ENCODE data around the gene ZNF789.

ZNF789 gene

DNA sequence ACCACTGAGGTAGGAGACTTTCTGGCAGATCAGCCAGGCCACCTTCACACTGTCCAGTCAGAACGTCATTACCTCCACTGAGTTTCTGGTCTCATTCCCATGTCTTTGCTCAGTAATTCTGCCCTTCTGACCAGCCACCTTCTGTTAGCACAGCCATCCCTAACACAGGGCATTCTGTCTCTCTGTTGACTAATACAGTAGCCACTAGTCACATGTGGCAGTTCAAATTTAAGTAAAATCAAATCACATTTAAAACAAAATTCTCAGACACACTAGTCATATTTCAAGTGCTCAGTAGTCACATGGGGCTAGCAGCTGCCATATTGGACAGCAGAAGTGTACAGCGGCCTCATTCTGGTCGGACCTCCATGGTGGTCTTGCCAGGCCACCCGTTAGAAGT, 26.6 kb upstream of the ZNF789 start:
- H3K9ac ChIP-seq (ENCODE audit: low read depth, low read length, poor library complexity, severe bottlenecking) = no peak overlapping the region
- H4K20me1 ChIP-seq (ENCODE audit: insufficient read depth, low read length, poor library complexity, severe bottlenecking) = peaks cover 4% of the 10 kb centered on the region
- no peaks in the 10 kb centered on the region for H3K27me3 ChIP-seq (ENCODE audit: insufficient read depth, low read length, poor library complexity, severe bottlenecking)
- peaks cover 19% of the 10 kb centered on the region; the same call in 1 of the 2 replicates for H3K79me2 ChIP-seq (ENCODE audit: insufficient read depth, low read length)
- no peak overlapping the region for H3K4me2 ChIP-seq (ENCODE audit: low read depth, low read length, poor library complexity, severe bottlenecking)
- no peak overlapping the region for H2AFZ ChIP-seq (ENCODE audit: low read length)
- no peaks in the 10 kb centered on the region for H3K9me2 ChIP-seq (replicated peaks; ENCODE audit: low read depth, low read length)
- no peak for TF ChIP-seq EZH2phosphoT487 (IDR thresholded peaks at IDR 0.05; ENCODE audit: borderline replicate concordance)
- TF ChIP-seq, protein P1, sequence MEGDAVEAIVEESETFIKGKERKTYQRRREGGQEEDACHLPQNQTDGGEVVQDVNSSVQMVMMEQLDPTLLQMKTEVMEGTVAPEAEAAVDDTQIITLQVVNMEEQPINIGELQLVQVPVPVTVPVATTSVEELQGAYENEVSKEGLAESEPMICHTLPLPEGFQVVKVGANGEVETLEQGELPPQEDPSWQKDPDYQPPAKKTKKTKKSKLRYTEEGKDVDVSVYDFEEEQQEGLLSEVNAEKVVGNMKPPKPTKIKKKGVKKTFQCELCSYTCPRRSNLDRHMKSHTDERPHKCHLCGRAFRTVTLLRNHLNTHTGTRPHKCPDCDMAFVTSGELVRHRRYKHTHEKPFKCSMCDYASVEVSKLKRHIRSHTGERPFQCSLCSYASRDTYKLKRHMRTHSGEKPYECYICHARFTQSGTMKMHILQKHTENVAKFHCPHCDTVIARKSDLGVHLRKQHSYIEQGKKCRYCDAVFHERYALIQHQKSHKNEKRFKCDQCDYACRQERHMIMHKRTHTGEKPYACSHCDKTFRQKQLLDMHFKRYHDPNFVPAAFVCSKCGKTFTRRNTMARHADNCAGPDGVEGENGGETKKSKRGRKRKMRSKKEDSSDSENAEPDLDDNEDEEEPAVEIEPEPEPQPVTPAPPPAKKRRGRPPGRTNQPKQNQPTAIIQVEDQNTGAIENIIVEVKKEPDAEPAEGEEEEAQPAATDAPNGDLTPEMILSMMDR (conservative IDR thresholded peaks at IDR 0.05; ENCODE audit: low read length) = no peak
- no peaks in the 10 kb centered on the region for H3K9me3 ChIP-seq (ENCODE audit: insufficient read depth, low read depth, low read length)
- no peak overlapping the region for H3K4me3 ChIP-seq (ENCODE audit: low read length, poor library complexity, severe bottlenecking)
- peaks cover 53% of the 10 kb centered on the region; the same call in 1 of the 2 replicates for H3K36me3 ChIP-seq (ENCODE audit: insufficient read depth, low read length)
- H3F3A ChIP-seq (ENCODE audit: low read depth) = no peaks in the 10 kb centered on the region
- H3K4me1 ChIP-seq (ENCODE audit: insufficient read depth, low read length, poor library complexity, severe bottlenecking) = peaks cover 4% of the 10 kb centered on the region

DNA sequence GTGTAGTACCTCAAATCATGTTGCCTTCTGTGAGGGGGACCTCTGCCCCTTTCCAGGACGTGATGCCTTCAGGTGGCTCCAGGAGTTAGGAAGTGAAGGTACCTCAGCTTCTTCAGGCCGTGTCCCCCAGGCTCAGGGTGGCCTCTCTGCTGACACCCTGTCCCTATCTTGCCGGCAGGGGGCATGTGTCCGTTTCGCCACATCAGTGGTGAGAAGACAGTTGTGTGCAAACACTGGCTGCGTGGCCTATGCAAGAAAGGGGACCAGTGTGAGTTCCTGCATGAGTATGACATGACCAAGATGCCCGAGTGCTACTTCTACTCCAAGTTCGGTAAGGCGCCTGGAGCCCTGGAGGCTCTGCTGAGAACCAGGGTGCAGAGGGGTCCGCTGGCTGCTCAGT, 24.7 kb upstream of the ZNF789 start:
- Histone ChIP-seq H3K27me3 (ENCODE audit: insufficient read depth, low read length, poor library complexity, severe bottlenecking) (no peaks in the 10 kb centered on the region), H3K4me1 (ENCODE audit: insufficient read depth, low read length, poor library complexity, severe bottlenecking) (no peaks in the 10 kb centered on the region), H3K9me2 (replicated peaks; ENCODE audit: low read depth, low read length) (no peaks in the 10 kb centered on the region), H3K4me2 (ENCODE audit: low read depth, low read length, poor library complexity, severe bottlenecking) (no peak overlapping the region), H4K20me1 (ENCODE audit: insufficient read depth, low read length, poor library complexity, severe bottlenecking) (no peaks in the 10 kb centered on the region), H2AFZ (ENCODE audit: low read length) (no peak overlapping the region), H3K79me2 (ENCODE audit: insufficient read depth, low read length) (peaks cover 4% of the 10 kb centered on the region; the same call in 1 of the 2 replicates), H3K9ac (ENCODE audit: low read depth, low read length, poor library complexity, severe bottlenecking) (no peak overlapping the region), H3K36me3 (ENCODE audit: insufficient read depth, low read length) (peaks cover 64% of the 10 kb centered on the region; the same call in 1 of the 2 replicates), H3K9me3 (ENCODE audit: insufficient read depth, low read depth, low read length) (no peaks in the 10 kb centered on the region), H3F3A (ENCODE audit: low read depth) (no peaks in the 10 kb centered on the region), H3K4me3 (ENCODE audit: low read length, poor library complexity, severe bottlenecking) (no peak overlapping the region)
- no peak for TF ChIP-seq EZH2phosphoT487 (IDR thresholded peaks at IDR 0.05; ENCODE audit: borderline replicate concordance)
- TF ChIP-seq, protein P1 (conservative IDR thresholded peaks at IDR 0.05; ENCODE audit: low read length) = 0 out of 2 replicates have a peak, but pooled peaks have one; percentile 20

DNA sequence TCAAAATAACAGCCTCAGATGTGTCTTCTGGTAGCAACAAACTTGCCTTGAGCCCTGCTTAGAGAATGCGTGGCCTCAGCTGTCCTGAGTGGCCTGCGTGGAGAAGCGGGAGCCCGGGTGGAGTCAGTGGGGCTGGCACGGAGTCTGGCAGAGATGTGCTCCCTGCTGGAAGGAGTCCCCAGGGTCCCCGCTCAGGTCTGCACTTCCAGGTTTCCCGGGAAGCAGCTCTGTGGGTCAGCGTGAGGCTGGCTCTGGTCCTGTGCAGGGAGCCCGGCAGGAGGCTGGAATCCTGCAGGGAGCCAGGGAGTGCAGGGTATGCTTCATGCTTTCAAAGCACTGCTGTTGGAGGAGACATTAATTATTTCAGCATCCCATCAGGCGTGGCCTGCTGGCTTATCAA, 23.8 kb upstream of the ZNF789 start:
- no peaks in the 10 kb centered on the region for H3K27me3 ChIP-seq (ENCODE audit: insufficient read depth, low read length, poor library complexity, severe bottlenecking)
- H3K4me1 ChIP-seq (ENCODE audit: insufficient read depth, low read length, poor library complexity, severe bottlenecking) = no peaks in the 10 kb centered on the region
- no peaks in the 10 kb centered on the region for H4K20me1 ChIP-seq (ENCODE audit: insufficient read depth, low read length, poor library complexity, severe bottlenecking)
- no peak overlapping the region for H3K4me2 ChIP-seq (ENCODE audit: low read depth, low read length, poor library complexity, severe bottlenecking)
- H3K4me3 ChIP-seq (ENCODE audit: low read length, poor library complexity, severe bottlenecking) = no peak overlapping the region
- H3K9me2 ChIP-seq (replicated peaks; ENCODE audit: low read depth, low read length) = no peaks in the 10 kb centered on the region
- H3K9ac ChIP-seq (ENCODE audit: low read depth, low read length, poor library complexity, severe bottlenecking) = no peak overlapping the region
- H3F3A ChIP-seq (ENCODE audit: low read depth) = no peaks in the 10 kb centered on the region
- peaks cover 70% of the 10 kb centered on the region; the same call in 1 of the 2 replicates for H3K36me3 ChIP-seq (ENCODE audit: insufficient read depth, low read length)
- H2AFZ ChIP-seq (ENCODE audit: low read length) = no peak overlapping the region
- H3K79me2 ChIP-seq (ENCODE audit: insufficient read depth, low read length) = peaks cover 4% of the 10 kb centered on the region; the same call in 1 of the 2 replicates
- no peak for TF ChIP-seq EZH2phosphoT487 (IDR thresholded peaks at IDR 0.05; ENCODE audit: borderline replicate concordance)
- TF ChIP-seq, protein P1 (conservative IDR thresholded peaks at IDR 0.05; ENCODE audit: low read length) = no peak
- no peaks in the 10 kb centered on the region for H3K9me3 ChIP-seq (ENCODE audit: insufficient read depth, low read depth, low read length)

Measured in Loucy (cell line).